Osteoblast (primary cell): ENCODE measurements around the gene RAD51D. TPM values are rescaled to one million over a fixed set of nuclear protein-coding genes. Genes with fewer than 3 reads are reported as not detected.
A peak's percentile ranks its signal among the peaks of the same experiment; 100 is the strongest.
"Not testable (repeated sequence)": the region's sequence is repeated elsewhere in the genome, so short reads cannot be mapped to it uniquely, and the experiment has no call there.

Experiments
- DNase-seq: peaks from one replicate; pipeline ENCODE4 v3.0.0; 2011; ENCODE audit warnings: low spot score, mixed read lengths; ENCODE audit not compliant: insufficient read length; ENCODE audit errors: missing footprints
- H2AFZ ChIP-seq: 2 replicates; pipeline ENCODE4 v1.6.0; 2011; ENCODE audit warnings: mild to moderate bottlenecking, low read length
- H3K27ac ChIP-seq: 2 replicates; pipeline ENCODE4 v1.5.1; 2011; ENCODE audit warnings: mild to moderate bottlenecking, low read depth, low read length, moderate library complexity
- H3K27me3 ChIP-seq: 2 replicates; pipeline ENCODE4 v1.6.0; 2012; ENCODE audit warnings: mild to moderate bottlenecking, control low read depth, inconsistent platforms, low read length, moderate library complexity; ENCODE audit not compliant: insufficient read depth
- H3K36me3 ChIP-seq: 2 replicates; pipeline ENCODE4 v1.5.1; 2011; ENCODE audit warnings: mild to moderate bottlenecking, low read length, control low read depth, moderate library complexity; ENCODE audit not compliant: insufficient read depth
- H3K4me1 ChIP-seq: 2 replicates; pipeline ENCODE4 v1.5.1; 2011; ENCODE audit warnings: mild to moderate bottlenecking, low read length, control low read depth, moderate library complexity; ENCODE audit not compliant: insufficient read depth
- H3K4me2 ChIP-seq: 2 replicates; pipeline ENCODE4 v1.6.0; 2011; ENCODE audit warnings: mild to moderate bottlenecking, low read length; ENCODE audit not compliant: insufficient read depth
- H3K4me3 ChIP-seq: fragments of 200-600 bp; sonication (generic); 3 replicates; pipeline ENCODE4 v1.5.1; 2012; ENCODE audit warnings: mild to moderate bottlenecking, low read length, inconsistent platforms; ENCODE audit not compliant: insufficient read depth
- H3K79me2 ChIP-seq: 2 replicates; pipeline ENCODE4 v1.6.0; 2012; ENCODE audit warnings: mild to moderate bottlenecking, low read length, control low read depth, inconsistent platforms; ENCODE audit not compliant: insufficient read depth
- H3K9me3 ChIP-seq: 2 replicates; pipeline ENCODE4 v1.5.1; 2011; ENCODE audit warnings: low read depth, low read length, control low read depth
- H4K20me1 ChIP-seq: 2 replicates; pipeline ENCODE4 v1.6.0; 2012; ENCODE audit warnings: mild to moderate bottlenecking, low read length, control low read depth; ENCODE audit not compliant: insufficient read depth
- CTCF ChIP-seq: IDR thresholded peaks from 2 replicates; pipeline ENCODE4 v1.5.1; 2011; ENCODE audit warnings: mild to moderate bottlenecking, low read depth, low read length, moderate library complexity; ENCODE audit errors: extremely low read depth
- total RNA-seq: library from RNA; depleted of rRNA; stranded (reverse); fragments of >200 nt; gene quantifications from 2 replicates; pipeline ENCODE4 v1.2.3, GENCODE V29; 2012

The RAD51D gene
- total RNA-seq, 1 donor, result 14.8 TPM

GRCh38 chr17:35099908-35100307 lies 19.8 kb downstream of the RAD51D start:
- Histone ChIP-seq H3K36me3 (peaks cover 11% of the 10 kb centered on the region), H3K4me2 (no peak overlapping the region)

GRCh38 chr17:35097776-35098175 lies 21.9 kb downstream of the RAD51D start:
- no peak overlapping the region for H3K27ac ChIP-seq
- peaks cover 11% of the 10 kb centered on the region for H3K36me3 ChIP-seq
- no peaks in the 10 kb centered on the region for H3K79me2 ChIP-seq
- no peak overlapping the region for H2AFZ ChIP-seq
- no peaks in the 10 kb centered on the region for H3K9me3 ChIP-seq
- DNase-seq, result no peak
- no peak overlapping the region for H3K4me2 ChIP-seq
- H4K20me1 ChIP-seq, result no peaks in the 10 kb centered on the region
- H3K27me3 ChIP-seq, result no peaks in the 10 kb centered on the region
- H3K4me1 ChIP-seq, result peaks cover 11% of the 10 kb centered on the region
- TF ChIP-seq CTCF, result no peak
- no peak overlapping the region for H3K4me3 ChIP-seq

More at GRCh38 chr17:35099908-35100307, 19.8 kb downstream of the RAD51D start:
- H3K9me3 ChIP-seq, result no peaks in the 10 kb centered on the region
- no peak overlapping the region for H2AFZ ChIP-seq
- H3K27me3 ChIP-seq, result no peaks in the 10 kb centered on the region
- H3K79me2 ChIP-seq, result no peaks in the 10 kb centered on the region
- no peak for DNase-seq
- H3K27ac ChIP-seq, result no peak overlapping the region
- no peak for TF ChIP-seq CTCF
- H3K4me3 ChIP-seq, result no peak overlapping the region
- peaks cover 5% of the 10 kb centered on the region for H3K4me1 ChIP-seq
- no peaks in the 10 kb centered on the region for H4K20me1 ChIP-seq

- DNase-seq, result no peak
- Histone ChIP-seq H2AFZ (no peak overlapping the region), H3K36me3 (peaks cover 9% of the 10 kb centered on the region), H3K27me3 (no peaks in the 10 kb centered on the region), H3K9me3 (no peaks in the 10 kb centered on the region), H4K20me1 (no peaks in the 10 kb centered on the region), H3K27ac (no peak overlapping the region), H3K79me2 (no peaks in the 10 kb centered on the region), H3K4me2 (no peak overlapping the region), H3K4me3 (no peak overlapping the region), H3K4me1 (peaks cover 11% of the 10 kb centered on the region)
- TF ChIP-seq CTCF, result no peak
Measured at GRCh38 chr17:35095741-35096140, 23.9 kb downstream of the RAD51D start.

- H3K9me3 ChIP-seq, result no peaks in the 10 kb centered on the region
- TF ChIP-seq CTCF, result no peak
- H3K79me2 ChIP-seq, result no peaks in the 10 kb centered on the region
- H2AFZ ChIP-seq, result peak overlapping the region; percentile 75
- peaks cover 11% of the 10 kb centered on the region for H3K4me1 ChIP-seq
- H3K4me3 ChIP-seq, result no peak overlapping the region
- DNase-seq, result peak; percentile 86
- H3K4me2 ChIP-seq, result no peak overlapping the region
- H3K27ac ChIP-seq, result peak overlapping the region; percentile 37
- H3K27me3 ChIP-seq, result no peaks in the 10 kb centered on the region
- H3K36me3 ChIP-seq, result peaks cover 5% of the 10 kb centered on the region
- no peaks in the 10 kb centered on the region for H4K20me1 ChIP-seq
Measured at GRCh38 chr17:35094902-35095301, 24.8 kb downstream of the RAD51D start.

- not testable (repeated sequence) for H3K27ac ChIP-seq, H2AFZ ChIP-seq, DNase-seq
Measured at GRCh38 chr17:35090707-35091106, 29.0 kb downstream of the RAD51D start.

More at GRCh38 chr17:35090707-35091106, 29.0 kb downstream of the RAD51D start:
- not testable (repeated sequence) for H3K27me3 ChIP-seq, H3K36me3 ChIP-seq, H3K9me3 ChIP-seq, H4K20me1 ChIP-seq, H3K4me3 ChIP-seq, H3K4me2 ChIP-seq
- Histone ChIP-seq H3K79me2 (peaks cover 32% of the 10 kb centered on the region), H3K4me1 (peaks cover 18% of the 10 kb centered on the region)
